ENCODE data around the gene GRAMD4.

GRAMD4 gene

DNA sequence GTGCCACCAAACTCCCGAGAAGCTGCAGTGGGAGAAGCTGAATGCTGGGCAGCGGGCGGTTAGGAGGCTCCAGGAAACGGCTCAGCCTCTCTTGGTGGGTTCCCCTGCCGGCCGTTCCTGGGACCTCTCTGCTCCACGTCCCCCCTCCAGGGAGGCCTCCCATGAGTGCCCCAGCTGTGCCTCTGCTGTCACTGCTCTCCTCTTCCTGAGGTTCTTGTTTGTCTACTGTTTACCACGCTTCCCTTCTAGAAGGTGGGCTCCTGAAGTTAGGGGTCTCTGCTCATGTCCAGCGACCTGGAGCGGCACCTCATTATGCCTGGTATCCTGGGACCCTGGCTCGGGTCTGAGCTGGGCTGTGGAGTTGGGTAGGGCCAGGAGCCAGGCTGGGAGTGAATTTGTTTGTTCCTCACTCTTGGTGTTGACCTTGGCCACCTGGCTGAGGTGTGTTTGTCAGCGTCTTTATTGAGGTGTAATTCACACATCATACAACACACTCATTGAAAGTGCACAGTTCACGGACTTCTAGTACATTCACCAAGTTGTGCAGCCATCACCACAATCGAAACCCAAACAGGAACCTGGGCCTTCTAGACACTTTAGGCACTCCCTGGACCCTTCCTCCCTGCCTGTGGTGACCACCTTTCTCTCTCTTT lies 37.8 kb upstream of the GRAMD4 start:
- no peak for DNase-seq (ENCODE audit: low read depth in 3 of 3, low spot score in 1 of 3)

DNA sequence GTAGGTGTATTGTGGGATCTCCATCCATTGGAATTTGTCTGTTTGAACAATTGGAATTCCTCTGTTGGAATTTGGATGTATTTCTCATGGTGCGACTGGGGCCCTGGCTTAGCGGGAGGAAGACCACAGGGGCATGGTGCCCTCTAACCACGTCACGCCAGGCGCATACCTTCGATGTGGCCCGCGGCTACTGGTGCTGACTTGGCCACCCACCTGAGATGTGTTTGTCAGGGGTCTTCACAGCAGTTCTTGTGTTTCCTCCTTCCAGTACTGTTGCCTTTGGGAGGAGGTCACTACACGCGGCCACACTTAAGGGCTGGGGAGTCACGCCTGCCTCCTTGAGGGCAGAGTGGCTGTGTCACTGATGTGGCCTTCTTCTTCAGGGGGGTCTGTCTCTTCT lies 36.6 kb upstream of the GRAMD4 start:
- no peak for DNase-seq (ENCODE audit: low read depth in 3 of 3, low spot score in 1 of 3)

DNA sequence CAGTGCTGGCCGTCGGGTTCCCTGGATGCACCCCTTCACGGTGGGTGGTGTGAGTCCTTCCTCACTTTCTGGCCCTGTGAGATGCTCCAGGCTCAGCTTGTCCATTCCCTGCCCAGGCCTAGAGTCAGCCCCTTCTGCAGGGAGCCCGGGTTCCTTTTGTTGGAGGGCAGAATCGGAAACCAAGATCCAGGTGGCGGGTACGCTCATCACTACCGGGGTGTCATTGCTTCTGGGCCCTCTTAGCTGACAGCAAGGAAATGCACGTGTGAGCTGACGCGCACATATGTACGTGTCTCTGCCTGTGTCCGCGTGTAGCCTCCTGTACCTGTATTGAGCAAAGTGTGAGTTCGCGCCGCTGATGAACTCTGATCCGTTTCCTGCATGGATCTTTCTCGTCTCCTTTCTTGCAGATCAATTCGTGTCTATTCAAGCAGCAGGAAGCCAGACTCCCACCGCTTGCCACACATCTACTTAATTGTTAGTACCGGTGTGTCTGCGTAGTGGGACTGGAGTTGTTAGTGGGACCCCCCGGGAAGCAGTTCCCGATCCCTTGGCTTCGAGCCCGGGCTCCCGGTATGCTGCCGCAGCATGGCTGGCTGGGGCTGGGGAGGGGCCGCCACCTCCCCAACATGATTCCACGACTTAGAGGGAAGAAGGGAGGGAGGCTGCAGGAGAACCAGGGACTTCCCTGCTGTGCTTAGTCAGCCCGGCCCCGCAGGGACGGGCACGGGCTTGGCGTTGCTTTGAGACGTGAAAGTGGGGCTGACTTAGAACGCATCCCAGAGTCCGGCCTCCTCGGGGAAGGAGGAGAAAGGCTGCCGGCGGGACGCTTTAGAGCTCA lies 35.9 kb upstream of the GRAMD4 start:
- DNase-seq (ENCODE audit: low read depth in 3 of 3, low spot score in 1 of 3): no peak

DNA sequence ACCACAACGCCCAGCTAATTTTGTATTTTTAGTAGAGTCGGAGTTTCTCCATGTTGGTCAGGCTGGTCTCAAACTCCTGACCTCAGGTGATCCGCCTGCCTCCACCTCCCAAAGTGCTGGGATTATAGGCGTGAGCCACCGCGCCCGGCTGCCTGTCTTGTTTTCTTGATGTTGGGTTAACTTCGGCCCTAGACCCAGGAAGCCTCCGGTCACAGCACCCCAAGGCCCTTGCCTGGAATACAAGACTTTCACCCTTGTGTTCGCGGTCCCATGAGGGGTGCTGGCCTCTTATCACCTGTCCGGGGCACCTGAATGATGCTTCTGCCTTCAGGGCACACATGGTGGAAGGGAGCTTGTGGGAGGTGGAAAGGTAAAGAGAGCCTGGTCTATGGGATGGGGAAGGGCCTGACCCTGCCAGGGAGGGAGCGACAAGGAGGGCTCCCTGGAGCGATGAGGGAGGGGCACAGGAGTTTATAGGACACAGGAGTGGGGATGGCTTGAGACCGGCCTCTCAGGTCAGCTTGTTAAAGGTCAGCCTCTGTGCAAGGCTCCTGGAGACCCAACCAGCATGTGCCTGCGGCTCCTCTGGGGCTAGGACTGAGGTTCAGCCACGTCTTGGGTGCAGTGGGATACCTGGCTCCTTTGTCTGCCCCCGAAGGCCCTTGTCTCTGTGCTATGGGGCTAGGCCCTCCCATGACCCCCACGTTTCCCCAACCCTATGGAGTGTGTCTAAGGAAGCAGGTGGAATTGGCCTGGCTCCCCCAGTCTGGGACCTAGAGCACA lies 34.7 kb upstream of the GRAMD4 start:
- no peak for DNase-seq (ENCODE audit: low read depth in 3 of 3, low spot score in 1 of 3)

DNA sequence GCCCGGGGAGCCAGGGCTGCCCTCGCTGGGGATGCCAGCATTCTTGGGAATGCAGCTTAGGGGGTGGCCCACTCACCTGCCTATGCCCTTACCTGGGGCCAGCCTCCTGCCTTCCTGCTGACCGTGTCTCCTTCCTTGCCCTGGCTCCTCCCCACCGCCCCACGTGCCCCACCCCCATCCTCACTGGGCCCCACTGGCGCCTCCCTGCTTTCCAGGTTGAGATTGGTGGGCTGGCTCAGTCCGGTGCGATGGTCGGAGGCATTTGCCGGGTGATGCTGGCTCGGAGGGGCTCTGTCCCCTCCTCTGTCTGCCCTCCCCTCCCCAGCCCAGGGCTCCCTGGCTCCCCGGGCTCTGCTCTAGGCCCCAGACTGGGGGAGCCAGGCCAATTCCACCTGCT lies 34.1 kb upstream of the GRAMD4 start:
- DNase-seq (ENCODE audit: low read depth in 3 of 3, low spot score in 1 of 3): no peak

DNA sequence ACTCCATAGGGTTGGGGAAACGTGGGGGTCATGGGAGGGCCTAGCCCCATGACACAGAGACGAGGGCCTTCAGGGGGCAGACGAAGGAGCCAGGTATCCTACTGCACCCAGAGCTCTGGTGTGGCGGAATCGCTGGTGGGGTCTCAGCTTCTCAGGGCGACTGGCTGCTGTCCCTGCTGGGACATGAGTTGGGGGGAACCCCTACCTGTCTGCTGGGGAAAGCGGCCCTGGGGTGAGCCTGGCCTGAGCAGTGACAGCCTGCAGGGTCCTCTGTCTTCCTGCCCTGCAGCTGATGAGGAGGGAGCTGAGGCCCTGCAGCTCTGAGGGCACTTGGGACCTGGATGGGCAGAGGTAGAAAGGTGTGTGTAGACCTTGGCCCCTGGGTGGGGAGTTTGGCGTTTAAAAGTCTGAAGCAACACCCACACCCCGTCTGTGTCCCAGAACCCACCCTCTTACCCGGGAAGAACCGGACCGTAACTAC lies 33.6 kb upstream of the GRAMD4 start:
- DNase-seq (ENCODE audit: low read depth in 3 of 3, low spot score in 1 of 3): no peak

DNA sequence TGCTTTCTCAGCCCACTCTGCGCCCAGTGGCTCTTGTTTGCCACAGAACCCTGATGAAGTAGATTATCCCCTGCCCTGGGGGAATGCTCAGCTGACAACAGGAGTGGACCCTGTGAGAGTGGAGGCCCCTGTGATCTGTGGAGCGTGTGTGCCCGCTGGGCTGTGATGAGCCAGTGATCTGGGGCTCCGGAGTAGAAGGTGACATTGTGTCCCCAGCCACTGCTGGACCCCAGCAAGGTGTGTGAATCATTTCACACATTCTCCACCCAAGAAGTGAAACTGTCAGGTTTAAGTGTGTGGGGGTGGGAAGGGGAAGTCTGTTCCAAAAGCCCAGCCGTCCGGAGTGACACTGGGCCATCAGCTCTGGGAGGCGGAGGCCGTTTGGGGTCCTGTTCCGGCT lies 33.1 kb upstream of the GRAMD4 start:
- DNase-seq (ENCODE audit: low read depth in 3 of 3, low spot score in 1 of 3): no peak

DNA sequence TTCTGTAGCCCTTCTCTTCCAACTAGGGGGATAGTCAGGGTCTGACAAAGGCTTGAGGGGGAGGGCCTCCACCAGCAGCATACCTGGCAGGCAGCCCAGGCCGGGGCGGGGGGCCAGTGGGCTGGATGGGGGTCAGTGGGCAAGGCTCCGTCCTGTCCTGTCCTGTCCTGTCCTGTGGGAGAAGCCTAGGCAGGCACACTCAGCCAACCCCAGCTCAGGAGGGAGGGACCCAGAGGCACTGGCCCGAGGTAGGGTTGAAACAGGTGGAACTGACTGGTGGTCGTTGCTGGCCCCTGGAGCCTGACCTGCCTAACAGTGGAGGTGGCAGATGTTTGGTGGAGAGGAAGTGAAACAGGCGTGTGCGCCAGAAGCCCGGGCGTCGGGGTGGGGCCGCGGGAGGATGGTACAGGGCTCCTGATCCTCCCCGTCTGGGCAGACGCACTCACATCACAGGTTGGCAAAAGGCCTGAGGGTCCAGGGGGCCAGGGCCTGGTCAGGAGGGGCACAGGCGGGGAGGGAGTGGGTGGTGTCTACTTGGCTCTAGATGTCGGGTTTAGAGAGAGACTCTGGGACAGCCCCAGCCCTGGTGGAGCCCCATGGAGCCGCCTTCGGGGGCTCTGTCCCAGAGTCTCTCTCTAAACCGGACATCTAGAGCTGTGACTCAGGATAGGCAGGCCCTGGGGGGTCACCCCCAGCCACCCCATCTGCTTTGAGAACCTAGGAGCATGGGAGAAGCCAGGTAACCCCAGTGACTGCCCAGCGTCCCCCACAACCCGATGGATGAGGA lies 32.5 kb upstream of the GRAMD4 start:
- no peak for DNase-seq (ENCODE audit: low read depth in 3 of 3, low spot score in 1 of 3)

DNA sequence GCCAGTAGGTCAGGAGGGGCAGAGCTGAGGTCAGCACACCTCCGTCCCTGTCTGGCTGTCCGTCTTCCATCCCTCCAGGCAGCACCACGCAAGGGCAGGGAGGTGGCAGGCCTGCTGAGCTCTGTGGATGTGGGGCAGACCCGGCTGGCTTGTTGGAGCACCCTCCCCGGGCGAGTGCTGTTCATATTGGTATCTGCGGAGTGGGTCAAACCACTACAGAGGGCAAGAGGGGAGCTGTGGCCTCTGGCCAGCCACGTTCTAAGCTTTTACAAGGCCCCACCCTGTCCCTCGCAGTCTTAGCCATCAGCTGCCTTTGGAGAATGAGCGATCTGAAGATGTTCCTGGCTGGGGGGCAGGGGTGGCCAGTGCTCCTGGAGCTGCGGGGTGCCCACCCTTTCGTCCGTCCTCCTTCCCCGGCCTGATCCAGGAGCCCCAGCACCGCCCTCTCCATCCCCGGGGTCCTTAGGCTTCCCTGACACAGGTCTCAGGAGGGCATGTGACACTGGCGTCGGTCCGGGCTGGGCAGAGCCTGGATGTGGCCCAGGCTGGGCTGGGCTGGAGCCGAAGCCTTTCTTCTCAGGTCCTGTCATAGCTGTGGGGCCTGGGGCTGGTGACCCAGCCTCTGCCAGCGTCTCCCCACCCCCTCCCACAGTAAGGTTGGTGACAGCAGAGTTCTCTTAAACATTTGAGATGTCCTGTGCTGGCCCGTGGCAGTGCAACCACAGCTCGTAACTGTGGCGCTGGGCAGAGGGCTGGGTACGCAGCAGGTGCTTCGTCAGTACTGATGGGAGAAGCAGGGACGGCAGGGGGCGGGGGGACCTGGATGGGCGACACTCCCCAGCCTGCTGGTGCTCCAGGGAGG lies 31.7 kb upstream of the GRAMD4 start:
- no peak for DNase-seq (ENCODE audit: low read depth in 3 of 3, low spot score in 1 of 3)

DNA sequence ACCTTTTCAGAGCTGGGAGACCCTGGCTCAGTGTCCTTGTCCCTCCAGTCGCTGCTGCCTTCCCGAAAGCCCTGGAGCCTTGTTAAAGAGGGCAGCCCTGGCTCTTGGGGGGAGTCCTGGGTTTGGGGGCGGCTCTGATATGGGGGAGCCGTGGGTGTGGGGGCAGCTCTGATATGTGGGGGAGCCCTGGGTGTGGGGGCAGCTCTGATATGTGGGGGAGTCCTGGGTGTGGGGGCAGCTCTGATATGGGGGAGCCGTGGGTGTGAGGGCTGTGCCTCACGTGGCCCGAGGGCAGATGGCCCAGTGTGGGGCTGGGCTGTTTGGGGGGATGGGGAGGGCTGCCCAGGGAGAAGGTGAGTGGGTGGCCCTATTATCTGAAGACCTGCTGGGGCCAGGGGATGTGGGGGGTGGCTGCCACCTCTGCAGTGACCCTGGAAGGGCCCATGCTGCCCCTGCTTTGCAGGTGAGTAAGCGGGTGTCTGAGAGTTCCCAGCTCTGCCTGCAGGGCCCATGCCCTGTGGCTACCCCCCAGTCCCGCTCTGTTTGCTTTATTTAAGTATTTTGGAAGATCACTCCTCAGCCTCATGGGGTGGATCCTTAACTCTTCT lies 30.9 kb upstream of the GRAMD4 start:
- no peak for DNase-seq (ENCODE audit: low read depth in 3 of 3, low spot score in 1 of 3)

DNA sequence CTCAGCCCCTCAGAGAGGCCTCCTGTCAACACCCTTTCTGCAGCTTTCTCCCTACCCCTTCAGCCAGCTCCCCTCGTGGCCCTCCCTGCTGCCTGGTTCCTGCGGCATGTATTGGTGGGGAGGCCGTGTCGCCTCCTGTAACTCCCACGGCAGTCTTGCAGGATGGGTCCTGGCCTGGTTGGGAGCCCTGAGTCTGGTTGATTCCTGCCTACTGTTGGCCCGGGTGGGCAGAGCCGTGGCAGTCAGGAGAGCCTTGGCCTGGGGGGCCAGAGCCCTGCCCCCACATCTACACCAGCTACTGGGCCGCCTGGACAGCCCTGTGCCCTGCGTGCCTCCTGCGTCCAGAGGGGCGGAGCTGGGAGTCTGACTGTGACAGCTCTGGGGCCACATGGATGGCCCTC lies 30.3 kb upstream of the GRAMD4 start:
- DNase-seq (ENCODE audit: low read depth in 3 of 3, low spot score in 1 of 3): no peak

DNA sequence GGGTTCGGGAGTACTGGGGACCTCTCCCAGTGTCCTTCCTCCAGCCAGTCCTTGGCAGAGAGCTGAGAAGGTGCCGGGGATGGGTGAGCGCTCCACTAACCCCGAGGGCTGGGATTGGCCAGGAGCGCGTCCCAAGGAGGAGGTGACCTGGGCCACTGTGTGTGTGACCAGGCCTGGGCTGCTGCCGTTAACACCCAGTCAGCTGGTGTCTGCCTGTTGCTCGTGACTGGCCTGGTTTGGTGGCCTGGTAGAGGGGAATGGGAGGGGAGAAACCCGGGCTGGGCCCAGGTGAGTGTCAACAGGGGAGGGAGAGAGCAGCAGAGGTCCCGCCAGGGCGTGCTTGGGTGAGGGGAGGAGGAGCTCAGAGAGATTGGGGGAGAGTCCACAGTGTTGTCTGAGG lies 29.9 kb upstream of the GRAMD4 start:
- DNase-seq (ENCODE audit: low read depth in 3 of 3, low spot score in 1 of 3): no peak

DNA sequence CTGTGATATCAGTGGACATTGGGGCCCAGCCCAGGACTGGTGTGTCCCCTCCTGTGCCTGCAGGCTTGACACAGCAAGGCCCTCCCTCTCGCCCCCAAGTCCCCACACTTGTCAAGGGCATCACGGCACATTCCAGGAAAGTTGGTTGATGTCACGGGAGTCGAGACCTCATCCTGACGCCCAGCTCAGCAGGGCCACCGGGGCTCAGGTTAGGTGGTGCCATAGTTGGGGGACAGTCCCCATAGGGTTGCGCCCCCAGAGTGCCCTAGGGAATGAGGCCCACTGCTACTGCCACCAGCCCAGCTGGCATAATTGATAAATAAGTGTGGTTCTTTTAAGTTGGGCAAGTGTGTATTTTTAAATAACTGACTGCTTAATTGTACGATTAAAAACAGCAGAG lies 28.3 kb upstream of the GRAMD4 start:
- DNase-seq (ENCODE audit: low read depth in 3 of 3, low spot score in 1 of 3): no peak

DNA sequence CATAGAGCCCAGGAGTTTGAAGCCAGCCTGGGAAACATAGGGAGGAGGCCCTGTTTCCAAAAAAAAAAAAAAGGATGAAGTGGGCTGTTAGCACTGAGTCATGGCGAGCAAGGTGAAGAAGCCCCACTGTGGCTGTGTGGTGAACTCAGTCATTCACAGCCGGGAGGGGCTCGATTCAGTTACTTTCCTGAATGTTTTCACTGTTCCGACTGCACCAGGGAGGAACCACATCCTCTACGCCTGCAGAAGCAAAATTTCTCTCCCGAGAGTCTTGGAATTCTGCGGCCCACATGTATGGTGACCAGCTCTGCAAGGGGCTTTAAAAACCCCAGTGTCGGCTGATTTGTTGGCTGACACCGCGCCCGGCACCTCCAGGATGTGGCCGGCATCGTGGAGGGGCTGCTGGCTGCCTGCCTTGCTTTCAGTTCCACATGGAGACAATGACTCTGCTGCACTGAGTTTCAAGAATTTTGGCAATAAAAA lies 27.8 kb upstream of the GRAMD4 start:
- DNase-seq (ENCODE audit: low read depth in 3 of 3, low spot score in 1 of 3): no peak

DNA sequence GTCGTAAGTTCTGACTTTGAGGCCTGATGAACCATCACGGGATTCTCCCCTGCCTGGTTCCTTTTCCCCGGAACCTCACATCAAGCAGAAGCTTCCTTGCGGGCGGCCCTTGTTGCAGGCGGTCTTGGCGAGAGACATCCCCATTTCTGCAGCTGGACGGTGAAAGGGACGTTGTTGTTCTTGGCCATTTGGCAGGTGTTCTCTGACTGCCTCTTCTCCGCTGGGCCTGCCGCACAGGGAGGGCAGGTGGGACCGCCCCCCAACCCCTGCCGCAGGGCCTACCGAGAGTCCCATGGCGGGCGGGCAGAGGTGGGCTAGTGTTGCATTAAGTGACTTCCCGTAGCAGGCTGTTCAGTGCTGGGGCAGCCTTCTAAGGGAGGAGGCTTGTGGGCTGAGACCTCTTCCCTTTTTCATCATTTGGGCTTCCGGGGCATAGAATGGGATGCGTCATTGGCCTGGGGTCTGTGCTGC lies 26.9 kb upstream of the GRAMD4 start:
- no peak for DNase-seq (ENCODE audit: low read depth in 3 of 3, low spot score in 1 of 3)

DNA sequence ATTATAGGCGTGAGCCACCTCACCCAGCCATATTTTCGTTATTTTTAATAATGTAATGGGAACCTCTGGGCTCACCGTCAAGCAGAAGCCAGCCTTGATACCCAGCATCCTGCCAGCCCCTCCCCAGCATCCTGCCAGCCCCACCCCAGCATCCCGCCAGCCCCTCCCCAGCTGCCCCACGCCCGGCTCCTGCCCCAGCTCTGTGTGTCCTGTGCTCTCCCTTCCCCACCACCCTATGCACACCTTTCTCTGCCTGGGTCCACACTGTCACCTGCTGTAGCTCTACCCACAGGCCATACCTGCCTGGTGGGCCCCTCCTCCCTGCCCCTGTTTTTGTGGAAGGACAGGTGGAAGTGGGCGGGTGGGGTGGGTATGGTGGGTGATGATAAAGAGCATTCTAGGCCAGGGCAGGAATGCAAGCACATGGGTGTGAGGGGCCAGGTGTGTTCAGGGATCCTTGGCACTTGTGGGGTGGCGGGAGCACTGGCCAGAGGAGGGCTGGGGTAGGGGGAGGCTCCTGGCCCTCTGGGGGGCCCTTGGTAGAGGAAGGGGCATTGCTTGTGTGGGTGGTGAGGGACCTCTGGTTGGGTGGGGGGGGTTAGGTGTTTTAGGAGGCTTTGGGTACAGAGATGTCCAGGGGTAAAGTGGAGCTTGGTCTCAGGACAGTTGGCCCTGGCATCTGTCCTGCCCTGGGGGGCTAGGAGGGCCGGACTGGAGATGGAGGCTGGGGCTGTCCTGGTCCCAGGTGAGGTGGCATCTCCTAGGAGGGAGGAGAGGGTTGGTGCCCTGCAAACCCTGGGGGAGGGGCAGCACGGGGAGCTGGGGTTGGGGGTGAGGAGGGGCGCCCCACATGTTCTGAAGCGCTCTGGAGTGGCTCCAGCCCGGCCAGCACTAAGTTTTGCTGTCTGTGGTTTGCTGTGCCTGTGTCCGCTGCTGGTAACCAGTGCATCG lies 25.9 kb upstream of the GRAMD4 start:
- DNase-seq (ENCODE audit: low read depth in 3 of 3, low spot score in 1 of 3): no peak

DNA sequence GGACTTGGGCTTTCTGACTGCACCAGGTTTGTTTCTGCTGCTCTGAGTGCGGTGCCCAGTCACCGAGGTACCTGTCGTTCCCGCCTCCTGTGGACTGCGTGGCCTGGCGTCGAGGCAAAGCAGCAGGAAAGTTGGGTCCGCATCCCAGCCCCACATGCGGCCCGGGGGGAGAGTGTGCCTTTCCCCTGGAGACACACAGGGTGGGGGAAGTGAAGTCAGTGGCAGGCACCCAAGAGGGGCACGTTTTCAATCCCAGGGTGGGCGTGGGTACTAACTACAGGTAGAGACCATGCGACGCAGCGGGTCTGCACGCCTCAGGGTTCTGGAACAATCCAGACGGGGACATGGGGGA lies 25.3 kb upstream of the GRAMD4 start:
- DNase-seq (ENCODE audit: low read depth in 3 of 3, low spot score in 1 of 3): no peak

DNA sequence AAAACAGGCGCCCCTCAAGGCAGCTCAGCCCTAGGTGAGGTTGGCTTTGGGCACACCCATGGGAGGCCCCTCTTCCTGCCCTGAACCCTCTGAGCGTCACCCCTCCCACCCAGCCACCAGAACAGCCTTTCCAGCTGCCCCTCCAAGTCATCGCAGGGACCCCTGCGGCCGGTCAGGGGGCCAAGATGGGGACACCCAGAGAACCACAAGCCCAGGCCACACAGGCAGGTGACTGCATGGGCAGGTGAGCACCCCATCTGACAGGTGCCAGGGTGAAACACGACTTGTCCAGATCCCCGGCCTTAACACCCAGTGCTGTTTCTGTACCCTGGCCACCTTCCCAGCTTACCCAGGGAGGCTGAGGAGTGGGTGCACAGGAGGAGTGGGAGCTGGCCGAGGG lies 24.6 kb upstream of the GRAMD4 start:
- DNase-seq (ENCODE audit: low read depth in 3 of 3, low spot score in 1 of 3): no peak

Measured in stimulated activated CD4-positive, alpha-beta T cell treated with anti-CD3 and anti-CD28 coated beads, TNF-alpha, amount 100 ng/mL, for 1 hour (primary cell).